GM21390 (cell line): ENCODE data around the gene RPAP3.

Experiments
- ATAC-seq: cut with Tn5 transposase; IDR thresholded peaks from one replicate; pipeline ENCODE4 v1.9.1; 2021; ENCODE audit not compliant: unreplicated experiment

The RPAP3 gene

DNA sequence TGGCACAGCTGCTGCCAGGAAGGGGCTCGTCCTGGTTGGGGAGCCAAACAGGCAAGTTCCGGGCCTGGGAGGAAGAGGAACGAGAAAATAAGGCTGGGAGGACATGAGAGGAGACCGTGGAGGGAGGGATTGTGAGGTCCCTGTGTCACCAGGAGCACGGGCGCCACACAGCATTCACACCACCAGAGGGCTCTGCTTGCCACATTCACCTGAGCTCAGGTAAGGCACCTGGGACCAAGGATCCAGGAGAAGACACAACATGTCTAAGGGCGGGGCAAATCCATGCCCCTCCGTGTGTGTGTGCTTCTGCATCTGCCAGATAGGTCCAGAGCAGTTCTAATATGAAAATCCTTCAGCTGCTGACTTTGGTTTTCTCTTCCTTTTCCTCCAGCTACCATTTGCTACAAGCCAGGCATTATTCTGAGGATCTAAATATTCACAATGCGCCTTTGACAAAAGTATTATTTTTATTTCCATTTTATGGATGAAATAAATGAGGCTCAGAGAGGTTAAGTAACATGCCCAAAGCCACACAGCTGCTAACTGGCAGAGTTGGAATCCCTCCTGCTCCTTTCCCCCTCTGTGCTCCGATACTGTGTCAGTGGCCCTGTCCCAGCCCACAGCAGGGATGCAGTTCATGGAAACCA, 38.3 kb upstream of the RPAP3 start:
- no peak for ATAC-seq

DNA sequence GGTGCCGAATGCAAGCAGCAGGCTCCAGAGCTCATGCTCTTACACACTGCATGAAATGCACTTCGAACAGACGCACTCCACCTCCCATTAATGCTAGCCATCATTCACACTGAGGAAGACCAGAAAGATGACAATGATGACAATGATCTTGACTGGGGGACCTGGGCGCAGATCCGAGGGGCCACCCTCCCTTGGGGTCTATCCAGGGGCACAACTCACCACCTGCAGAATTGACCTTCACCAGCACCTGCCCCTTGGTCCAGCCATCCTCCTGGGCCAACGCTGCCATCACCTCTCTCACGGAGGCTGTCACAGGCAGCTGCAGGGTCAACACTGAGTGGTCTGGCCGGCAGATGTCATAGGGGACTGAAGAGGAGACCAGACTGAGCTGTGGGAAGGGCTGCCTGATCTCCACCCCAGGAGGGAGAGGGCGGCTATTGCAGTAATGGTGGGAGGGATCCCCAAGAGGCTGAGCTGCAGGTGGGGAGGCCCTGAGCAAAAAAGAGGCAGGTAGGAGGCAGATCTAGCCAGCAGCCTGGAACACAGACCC, 37.6 kb upstream of the RPAP3 start:
- no peak for ATAC-seq

DNA sequence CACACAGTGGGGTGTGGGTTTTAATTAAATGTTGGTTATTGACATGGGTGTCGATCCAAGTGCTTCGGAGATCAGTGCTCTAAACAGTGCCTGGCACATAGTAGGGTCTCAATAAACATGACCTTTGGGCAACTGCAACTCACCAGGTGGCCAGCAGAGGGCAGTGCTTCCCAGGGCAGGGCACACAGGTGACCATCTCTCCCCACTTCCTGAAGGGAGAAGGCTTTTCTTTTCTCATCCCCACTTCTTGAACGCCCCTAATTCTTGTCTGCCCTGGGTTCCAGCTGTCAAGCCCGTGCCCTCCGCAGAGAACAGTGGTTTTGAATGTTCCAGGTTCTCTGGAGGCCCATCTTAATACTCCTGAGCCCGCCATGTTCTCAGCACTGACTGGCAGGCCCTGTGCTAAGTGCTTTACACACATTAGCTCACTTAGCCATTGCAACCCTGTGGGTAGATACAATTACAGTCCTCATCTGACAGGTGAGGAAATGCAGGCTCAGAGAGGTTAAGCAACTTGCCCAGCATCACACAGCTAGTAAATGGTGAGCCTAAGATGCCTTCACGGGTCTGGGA, 36.5 kb upstream of the RPAP3 start:
- no peak for ATAC-seq

DNA sequence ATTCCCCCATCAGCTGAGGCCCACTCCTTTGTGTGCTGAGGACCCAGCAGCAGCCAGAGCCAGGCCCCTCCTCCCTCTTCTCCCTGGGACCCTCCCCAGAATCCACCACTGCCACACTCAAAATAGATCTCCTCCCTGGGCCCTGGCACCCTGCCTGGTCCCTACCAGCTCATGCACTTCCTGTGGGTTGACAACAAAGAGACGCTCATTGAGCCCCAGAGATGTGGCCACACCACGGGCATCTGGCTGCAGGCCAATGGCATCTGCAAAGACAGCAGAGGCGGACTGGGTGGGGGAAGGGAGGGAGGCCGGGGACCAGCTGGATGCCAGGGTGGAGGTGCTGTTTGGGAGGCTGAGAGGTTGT, 35.5 kb upstream of the RPAP3 start:
- no peak for ATAC-seq

DNA sequence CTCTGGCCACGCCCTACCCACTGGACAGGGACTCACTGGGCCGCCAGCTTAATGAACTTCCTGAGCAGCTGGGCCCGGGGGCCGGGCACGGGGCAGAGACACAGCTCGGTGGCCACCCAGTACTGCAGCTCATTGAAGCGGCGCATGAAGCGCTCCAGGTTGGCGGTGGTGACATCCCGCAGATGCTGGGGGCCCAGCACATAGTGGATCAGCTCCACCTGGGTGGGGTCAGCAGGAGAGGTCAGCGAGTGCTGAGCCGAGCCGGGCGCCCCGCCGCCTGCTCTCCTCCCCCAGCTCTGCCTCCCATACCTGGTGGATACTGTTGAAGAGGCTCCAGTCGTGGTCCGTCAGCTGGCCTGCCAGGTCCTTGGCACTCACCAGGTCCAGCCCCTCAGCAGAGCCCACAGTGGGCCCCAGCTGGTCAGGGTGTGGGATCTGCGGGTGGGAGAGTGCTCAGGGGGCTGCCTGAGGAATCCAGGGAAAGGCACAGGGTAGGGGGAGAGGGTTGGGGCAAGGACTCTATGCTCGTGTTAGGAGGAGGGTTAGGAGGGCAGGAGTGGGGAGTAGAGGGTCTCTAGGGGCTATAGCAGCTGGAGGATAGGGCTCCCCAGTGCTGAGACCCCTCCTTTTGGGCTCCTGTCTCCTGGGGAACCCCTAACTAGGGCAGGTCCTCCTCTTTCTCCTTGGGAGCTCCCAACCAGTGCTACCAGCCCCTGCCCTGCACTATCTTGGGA, 34.9 kb upstream of the RPAP3 start:
- ATAC-seq: peak; percentile 35

DNA sequence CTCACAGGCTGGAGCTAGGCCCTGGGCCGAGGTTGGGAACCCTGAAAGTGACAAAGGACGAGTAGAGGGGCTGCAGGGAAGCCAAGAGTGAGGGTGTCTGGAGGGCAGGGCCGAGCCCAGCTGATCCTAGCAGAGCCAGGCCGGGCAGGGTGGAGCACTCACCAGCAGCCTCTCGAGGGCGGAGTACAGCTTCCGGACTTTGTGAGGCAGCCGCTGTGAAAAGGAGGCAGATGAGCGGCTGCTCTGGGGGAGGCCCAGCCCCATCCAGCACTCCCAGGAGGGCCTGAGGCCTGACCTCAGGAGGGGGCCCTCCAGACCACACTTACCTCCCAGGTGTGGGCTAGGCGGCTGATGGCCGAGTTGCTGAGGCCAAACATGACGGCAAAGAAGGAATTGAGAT, 34.1 kb upstream of the RPAP3 start:
- peak; percentile 62 for ATAC-seq

DNA sequence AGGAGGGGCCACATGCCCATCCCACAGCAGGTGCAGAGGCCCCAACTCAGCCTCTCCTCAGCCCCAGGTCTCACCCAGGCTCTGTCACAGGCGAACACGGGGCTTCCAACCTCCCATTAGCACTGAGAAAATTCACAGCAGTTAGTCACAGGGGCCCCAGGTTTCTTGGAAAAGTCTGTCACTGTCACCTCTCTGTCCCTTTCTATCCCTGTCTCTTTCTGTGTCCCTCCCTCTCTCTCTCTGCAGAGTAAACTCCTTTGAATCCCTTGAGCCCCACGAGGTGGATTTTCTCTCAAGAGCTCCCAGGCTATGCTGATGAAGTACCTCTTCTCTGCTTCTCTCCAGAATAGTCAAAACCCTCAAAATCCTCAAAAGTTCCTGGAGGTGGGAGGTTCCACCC, 33.5 kb upstream of the RPAP3 start:
- ATAC-seq: no peak

DNA sequence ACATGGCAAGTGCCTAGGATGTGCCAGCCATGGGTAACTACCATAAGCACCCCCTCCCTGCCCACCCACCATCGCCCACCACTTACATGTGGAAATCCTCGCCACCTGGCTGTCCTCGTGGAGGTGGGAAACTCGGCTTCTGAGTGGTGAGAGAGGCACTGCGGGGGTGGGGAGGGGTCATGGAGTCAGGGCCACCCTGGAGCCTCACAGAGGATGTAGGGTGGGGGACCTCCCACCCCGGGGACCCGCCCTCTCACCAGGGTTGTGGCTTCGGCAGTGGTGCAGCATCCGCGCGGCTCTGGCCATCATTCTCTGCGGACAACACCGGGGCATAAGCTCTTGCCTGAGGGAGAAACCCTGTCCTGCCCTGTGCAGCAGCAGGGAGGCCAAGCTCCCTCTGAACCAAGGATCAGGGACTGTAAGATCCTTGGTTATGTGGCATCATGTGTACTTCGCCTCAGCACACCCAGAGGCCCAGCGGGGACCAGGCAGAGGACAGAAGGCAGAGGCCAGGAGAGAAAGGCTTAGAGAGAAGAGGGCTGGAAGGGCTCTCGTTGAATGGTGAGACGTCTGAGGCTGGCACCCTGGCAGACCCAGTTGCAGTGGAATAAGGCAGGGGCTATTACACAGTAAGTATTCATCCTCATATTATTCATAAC, 32.2 kb upstream of the RPAP3 start:
- ATAC-seq: no peak

DNA sequence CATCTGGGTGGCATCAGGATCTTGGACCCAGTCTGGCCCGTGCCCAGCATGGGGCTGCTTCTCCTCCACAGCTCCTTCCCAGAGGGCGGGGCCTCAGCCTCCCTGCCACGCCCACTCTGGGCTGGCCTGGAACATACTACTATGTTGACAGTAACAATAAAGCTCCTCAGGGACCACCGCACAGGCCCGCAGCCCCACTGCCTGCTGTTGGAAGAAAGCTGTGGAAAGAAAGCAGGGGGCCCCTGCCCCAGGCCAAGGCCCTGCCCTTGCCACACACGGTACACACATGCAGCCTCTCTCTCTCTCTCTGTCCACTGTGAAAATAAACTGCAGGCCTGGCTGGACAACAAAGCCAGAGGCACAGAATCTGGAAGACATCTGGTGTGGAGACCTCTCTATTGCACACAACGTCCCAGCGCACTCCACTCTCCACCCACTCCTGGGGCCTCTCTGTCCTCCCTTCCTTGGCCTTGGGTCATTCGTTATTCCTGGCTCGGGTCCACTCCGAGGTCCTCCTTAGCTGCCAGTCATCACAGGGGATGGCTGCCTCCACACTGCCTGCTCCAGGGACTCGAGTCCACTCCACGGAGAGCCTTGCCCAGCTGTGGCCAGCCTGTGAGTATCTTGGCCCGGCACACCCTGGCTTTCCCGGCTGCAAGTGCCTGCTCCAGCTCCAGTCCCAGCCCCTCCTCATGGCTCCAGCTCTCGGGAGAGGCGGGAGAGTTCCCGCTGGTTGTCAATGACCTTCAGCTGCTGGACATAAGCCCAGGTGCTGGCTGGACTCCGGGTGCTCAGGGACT, 31.2 kb upstream of the RPAP3 start:
- no peak for ATAC-seq

DNA sequence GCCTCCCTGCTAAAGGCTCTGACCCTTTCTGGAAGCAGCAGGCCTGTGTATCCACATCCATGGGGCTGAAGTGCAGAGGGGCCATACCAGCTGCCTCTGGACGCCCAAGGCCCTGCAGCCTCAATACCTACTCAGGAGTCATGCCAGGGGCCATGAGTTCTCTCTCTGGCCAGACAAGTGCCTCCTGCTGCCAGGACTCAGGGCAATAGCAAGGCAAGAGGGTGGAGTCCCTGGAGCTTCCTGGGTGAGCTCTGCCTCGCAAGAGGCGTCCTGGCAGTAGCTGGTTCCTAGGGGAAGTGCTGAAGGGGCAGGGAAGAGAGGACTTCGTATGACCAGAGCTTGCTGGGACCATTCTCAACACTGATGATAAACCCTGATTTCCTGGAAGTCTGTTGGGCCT, 30.4 kb upstream of the RPAP3 start:
- no peak for ATAC-seq

DNA sequence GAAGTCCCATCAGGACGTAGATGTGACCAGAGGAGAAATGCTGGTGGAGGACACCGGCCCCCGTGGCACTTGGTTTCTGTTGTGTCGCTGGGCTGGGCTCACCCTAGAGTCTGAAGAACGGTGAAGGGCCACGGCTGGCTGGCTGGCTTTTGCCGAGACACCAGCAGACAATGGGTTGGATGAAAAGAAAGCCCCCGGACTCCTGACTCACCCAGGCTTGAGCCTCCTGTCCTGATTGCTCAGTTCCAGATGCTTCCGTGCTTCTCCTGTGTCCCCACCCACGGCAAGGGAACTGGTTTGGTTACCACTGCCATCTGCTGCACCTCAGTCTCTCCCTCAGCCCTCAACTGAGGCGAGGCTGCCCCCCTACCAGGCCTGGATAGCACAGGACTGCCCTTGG, 29.8 kb upstream of the RPAP3 start:
- ATAC-seq: no peak

DNA sequence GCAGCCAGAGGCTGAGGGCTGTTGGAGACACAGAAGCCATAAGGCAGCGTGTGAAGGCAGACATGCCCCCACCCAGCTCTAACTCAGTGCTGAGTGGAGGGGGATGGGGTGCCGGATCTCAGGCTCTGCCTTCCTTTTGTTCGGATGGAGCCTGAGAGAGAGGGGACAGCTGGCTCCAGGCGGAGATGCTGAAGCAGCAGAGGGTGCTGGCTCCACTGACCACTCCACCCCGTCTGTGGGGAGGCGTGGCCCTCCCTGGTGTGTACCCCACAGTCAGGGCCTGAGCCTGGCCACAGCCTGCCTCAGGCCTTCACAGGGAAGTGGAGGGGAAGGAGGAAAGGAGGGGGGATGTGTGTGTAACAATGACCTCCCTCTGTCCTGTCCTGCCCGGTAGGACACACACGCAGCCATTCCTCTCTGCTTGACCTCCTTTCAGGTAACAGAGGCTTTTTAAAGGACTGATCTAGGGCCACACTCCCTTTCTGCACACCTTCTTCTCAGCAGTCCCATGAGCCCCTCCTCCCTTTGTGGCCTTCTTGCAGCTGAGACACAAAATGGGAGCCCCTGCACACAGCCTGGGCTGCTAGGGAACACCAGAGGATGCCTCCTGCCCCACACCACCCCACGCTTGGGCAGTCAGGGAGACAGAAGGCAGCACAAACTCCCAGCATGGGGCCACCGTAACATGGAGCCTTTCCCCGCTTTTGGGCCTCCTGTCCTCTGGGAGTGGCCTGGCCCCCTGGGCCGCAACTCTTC, 29.1 kb upstream of the RPAP3 start:
- no peak for ATAC-seq

DNA sequence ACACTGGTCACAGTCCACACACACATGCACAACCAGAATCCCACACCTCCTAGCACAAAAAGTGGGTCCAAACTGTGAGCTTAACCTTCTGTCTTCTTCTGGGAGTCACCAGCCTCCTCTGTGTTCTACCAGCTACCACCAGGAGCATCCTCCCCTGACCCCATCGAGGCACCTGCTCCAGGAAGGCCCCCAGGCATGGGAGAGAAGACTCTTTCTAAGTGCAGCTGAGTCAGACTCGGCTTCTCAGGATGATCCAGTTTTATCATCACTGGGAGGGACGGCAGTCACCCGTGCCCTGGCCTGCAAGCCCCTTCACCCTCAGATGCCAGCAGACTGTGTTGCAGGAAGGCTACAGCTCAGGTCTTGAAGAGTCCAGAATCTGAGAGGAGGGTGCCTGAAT, 27.3 kb upstream of the RPAP3 start:
- ATAC-seq: no peak

DNA sequence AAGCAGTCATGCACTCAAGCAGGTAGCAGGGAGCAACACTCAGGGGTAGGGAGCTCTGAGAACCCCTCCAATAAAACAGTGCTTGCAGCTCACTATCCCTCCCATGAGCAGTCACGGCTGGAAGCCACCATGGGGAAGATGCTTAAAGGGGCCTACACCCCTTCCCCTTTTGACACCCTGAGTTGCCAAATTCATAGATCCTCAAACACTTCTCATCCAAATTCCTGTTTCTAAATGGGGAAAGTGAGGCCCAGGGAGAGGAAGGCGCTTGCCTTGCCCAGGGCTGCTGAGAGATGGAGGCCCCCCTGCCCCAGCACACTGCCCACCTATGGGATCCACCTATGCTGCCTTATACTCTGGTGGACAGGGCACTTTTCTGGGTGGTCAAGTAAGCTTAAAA, 26.7 kb upstream of the RPAP3 start:
- ATAC-seq: no peak

DNA sequence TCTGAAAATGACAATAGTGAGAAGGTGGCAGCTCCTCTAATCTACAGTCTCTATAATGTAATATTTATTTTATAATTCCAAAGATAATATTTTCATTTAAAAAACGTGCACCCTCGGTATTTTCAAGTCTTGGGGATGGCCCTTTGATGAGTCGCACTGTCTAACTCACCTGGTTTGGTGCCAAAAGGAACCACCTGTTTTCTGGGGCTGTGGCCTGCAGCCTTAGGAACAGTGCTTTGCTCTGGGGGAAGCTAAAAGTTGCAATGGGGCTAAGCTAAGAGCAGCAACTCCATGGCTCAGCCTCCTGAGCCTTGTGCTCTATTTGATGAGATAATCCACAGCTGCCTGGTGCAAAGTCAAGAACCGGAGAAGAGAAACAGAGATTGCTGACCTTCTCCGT, 25.9 kb upstream of the RPAP3 start:
- no peak for ATAC-seq

DNA sequence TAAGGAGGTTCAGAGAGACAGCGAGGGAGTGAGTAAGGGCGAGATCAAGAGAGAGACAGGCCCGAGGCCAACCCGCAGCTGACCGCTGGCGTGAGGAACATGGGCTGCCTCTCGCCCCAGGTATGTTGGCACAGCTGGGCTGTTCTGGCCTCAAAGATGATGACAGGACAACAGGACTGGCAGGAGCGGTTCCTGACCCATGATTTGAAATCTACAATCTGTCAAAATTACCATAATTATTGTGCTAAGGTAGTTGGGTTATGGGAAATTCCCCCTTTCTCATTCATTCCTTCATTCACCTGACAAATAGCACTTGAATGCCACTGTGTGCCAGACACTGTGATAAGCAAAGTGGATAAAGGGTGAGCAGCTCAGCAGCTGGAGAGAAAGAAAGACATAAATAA, 24.5 kb upstream of the RPAP3 start:
- ATAC-seq: no peak

DNA sequence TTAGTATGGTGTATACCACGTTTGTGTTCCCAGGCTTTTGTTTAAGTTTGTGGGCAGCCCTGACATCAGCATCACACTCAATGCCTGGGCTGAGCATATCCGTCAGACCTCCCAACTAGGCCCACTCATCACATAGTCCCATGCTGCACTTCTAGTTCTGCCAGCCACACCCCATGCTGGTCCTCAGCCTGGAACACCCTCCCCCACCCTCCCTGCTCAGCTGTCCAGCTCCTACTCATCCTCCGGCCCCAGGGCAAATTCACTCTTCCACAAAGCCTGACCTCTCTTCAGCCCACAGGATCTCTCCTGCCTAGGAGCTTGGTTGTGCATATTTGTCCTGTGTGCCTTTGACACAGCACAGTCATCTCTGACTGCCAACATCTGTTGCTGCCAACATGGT, 23.4 kb upstream of the RPAP3 start:
- no peak for ATAC-seq

DNA sequence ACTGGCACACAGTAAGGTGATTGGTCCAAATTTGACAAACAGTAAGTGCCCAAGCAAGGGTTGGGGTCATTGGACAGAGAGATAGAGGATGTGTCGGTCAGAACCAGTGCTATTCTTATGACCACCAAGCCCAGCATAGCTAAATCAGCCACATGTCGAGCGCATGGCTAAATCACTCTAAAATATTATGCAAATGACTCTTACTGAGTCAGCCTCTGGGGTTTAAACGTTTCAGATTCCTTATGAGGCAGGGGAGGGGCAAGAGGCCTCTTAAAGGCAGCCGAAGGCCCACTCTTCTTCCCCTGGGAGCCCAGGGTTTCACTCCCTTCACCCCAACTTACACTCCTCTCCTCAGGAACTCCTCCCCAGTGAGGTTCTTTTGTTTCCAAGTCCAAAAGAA, 20.1 kb upstream of the RPAP3 start:
- peak; percentile 90 for ATAC-seq

DNA sequence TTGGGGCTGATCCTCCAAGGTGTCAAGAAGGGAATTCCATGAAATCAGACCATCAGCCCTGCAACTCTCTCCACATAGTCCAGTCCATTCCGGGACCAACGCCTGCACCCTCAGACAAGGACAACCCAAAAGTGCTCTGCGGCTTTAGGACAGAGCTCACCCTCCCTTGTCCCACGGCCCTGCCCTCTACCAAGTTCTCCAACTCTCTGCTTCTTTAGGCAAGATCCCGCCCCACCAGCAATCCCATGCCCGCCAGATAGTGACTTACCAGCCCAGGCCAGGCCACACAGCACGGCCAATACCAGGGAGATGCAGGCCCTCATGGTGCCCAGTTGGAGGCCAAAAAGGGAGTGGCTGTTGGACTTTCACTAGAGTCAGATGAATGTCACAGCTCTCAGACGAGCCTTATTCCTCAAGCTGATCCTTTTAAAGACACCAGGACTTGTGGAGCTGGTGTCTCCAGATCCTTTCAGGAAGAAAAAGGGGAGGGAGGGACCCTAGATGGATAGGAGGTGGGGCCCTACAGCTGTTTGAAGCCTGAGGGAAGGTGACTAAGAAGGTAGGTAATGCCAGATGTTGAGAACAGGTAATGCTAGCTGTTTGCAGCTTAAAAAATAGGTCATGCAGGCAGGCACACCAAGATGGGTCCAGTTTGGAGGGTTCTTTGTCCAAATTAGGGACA, 19.4 kb upstream of the RPAP3 start, which contains the start of gene ENDOU:
Gene ENDOU, minus strand, starts transcription at position 400 of the 682 bp plus-strand sequence. Its CDS starts 77 bp downstream, at position 323.
- no peak for ATAC-seq
